Gastroesophageal sphincter (tissue), 4 donors: ENCODE measurements around the gene BDH1. TPM values are rescaled to one million over a fixed set of nuclear protein-coding genes. Genes with fewer than 3 reads are reported as not detected.
"Not testable (repeated sequence)": the region's sequence is repeated elsewhere in the genome, so short reads cannot be mapped to it uniquely, and the experiment has no call there.

ENCODE experiments used
- ATAC-seq: fragments of 150-250 bp; one replicate; pipeline ENCODE4 v1.9.1; 2016; ENCODE audit warnings: mild to moderate bottlenecking, moderate library complexity
- H3K27ac ChIP-seq, 4 donors: fragments of 200-600 bp; sonication (generic) in 3 of 4; 1 replicate in 3 of 4; 2 replicates in 1 of 4; pipeline ENCODE4 v1.5.1; 2016 to 2019
- H3K27me3 ChIP-seq: fragments of 200-600 bp; sonication (generic); one replicate; pipeline ENCODE4 v1.5.1; 2019
- H3K36me3 ChIP-seq, 2 donors: fragments of 200-600 bp; sonication (generic); one replicate each; pipeline ENCODE4 v1.5.1; 2019; ENCODE audit warnings: control low read depth in 1 of 2
- H3K4me1 ChIP-seq, 3 donors: fragments of 200-600 bp; sonication (generic); 1 replicate in 2 of 3; 2 replicates in 1 of 3; pipeline ENCODE4 v1.5.1; 2016 to 2019; ENCODE audit warnings: control low read depth in 2 of 3
- H3K4me3 ChIP-seq, 2 donors: fragments of 200-600 bp; sonication (generic); one replicate each; pipeline ENCODE4 v1.5.1; 2019; ENCODE audit warnings: mild to moderate bottlenecking in 1 of 2, moderate library complexity in 1 of 2
- H3K9me3 ChIP-seq, 3 donors: fragments of 200-600 bp; sonication (generic); one replicate each; pipeline ENCODE4 v1.5.1; 2017 to 2019; ENCODE audit warnings: control low read depth in 2 of 3
- CTCF ChIP-seq, 4 experiments: fragments of 200-600 bp in 2 of 4; fragments of 450-650 bp in 2 of 4; sonication (generic) in 1 of 4; IDR thresholded peaks; one replicate each; pipeline ENCODE4 v1.5.1; 2017 to 2019; ENCODE audit warnings: antibody characterized with exemption in 4 of 4, mild to moderate bottlenecking in 2 of 4, moderate library complexity in 2 of 4
- EP300 ChIP-seq: sonication (generic); formaldehyde crosslinking; IDR thresholded peaks from one replicate; pipeline ENCODE4 v1.6.1; 2017; ENCODE audit warnings: antibody characterized with exemption, mild to moderate bottlenecking
- POLR2A ChIP-seq, 2 donors: fragments of 450-650 bp; IDR thresholded peaks; one replicate each; pipeline ENCODE4 v1.6.1; 2017; ENCODE audit warnings: antibody characterized with exemption in 2 of 2, mild to moderate bottlenecking in 2 of 2, moderate library complexity in 1 of 2
- POLR2AphosphoS5 ChIP-seq: sonication (generic); formaldehyde crosslinking; IDR thresholded peaks from one replicate; pipeline ENCODE4 v1.6.1; 2017; ENCODE audit warnings: antibody characterized with exemption
- WGBS, 2 donors: methylation state at CpG; one replicate each; pipeline ENCODE4 v1.1.5; 2018; ENCODE audit warnings: low coverage in 1 of 2; 5-methylcytosine and 5-hydroxymethylcytosine counted together
- total RNA-seq, 4 donors: library from RNA; depleted of rRNA; stranded (reverse); fragments of >200 nt; gene quantifications; one replicate each; pipeline ENCODE4 v1.1.0, GENCODE V29; 2016

BDH1 gene
- total RNA-seq, 4 donors from 2014 or later = 8.6 to 16.2 (median 12.3) TPM

DNA sequence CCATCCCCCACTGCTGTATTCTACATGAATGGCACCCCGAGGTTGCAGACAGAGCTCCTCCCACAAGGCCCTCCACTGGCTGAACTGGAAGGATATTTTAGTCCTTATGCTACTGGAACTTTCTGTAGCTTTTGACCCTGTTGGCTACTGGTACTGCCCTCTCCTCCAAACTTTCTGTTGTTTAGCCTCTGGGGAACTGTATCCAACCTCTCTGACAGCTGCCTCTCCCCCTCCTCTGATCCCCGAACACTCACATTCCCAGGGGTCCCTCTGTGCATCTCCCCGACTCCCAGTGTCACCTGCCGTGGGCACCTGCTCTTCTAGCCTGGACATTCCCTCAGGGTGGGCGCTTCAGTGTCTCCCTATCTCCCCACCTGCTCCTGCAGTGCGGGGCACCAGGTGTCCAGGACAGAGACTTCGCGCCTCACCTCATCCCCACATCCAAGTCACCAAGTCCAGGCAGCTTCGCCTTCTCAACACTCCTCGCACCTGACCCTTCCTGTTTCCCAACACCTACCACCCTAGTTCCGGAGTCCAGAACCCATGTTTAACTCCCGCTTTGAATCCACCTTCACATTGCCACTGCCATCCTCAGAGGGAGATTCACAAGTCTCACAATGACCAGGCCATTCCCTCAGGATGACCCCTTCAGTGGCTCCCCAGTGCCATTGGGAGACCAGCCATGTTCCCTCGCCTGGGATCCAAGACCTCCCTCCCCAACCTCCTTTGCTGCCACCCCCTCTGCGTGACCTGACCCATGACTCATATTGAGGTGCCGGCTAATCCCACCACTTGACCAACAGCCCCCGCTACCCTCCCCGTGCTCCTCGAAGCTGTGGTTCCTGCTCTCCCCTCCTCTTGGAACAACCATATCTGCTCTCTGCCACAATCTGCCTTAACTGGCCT lies 34.2 kb downstream of the BDH1 start:
- no peaks in the 10 kb centered on the region for H3K9me3 ChIP-seq
- WGBS, 2 donors = 86 to 92% methylated on average over 14 to 18 of the region's 18 CpGs
- no peak overlapping the region for H3K27ac ChIP-seq
- no peaks in the 10 kb centered on the region for H3K27me3 ChIP-seq
- H3K4me3 ChIP-seq = no peak overlapping the region
- peaks cover 0 to 54% of the 10 kb centered on the region in 2 donors for H3K36me3 ChIP-seq
- H3K4me1 ChIP-seq = no peaks in the 10 kb centered on the region
- no peak for TF ChIP-seq EP300
- TF ChIP-seq POLR2A (IDR thresholded peaks at IDR 0.05) = no peak
- TF ChIP-seq POLR2AphosphoS5 = no peak
- no peak for TF ChIP-seq CTCF (IDR thresholded peaks at IDR 0.05)
- no peak for ATAC-seq

DNA sequence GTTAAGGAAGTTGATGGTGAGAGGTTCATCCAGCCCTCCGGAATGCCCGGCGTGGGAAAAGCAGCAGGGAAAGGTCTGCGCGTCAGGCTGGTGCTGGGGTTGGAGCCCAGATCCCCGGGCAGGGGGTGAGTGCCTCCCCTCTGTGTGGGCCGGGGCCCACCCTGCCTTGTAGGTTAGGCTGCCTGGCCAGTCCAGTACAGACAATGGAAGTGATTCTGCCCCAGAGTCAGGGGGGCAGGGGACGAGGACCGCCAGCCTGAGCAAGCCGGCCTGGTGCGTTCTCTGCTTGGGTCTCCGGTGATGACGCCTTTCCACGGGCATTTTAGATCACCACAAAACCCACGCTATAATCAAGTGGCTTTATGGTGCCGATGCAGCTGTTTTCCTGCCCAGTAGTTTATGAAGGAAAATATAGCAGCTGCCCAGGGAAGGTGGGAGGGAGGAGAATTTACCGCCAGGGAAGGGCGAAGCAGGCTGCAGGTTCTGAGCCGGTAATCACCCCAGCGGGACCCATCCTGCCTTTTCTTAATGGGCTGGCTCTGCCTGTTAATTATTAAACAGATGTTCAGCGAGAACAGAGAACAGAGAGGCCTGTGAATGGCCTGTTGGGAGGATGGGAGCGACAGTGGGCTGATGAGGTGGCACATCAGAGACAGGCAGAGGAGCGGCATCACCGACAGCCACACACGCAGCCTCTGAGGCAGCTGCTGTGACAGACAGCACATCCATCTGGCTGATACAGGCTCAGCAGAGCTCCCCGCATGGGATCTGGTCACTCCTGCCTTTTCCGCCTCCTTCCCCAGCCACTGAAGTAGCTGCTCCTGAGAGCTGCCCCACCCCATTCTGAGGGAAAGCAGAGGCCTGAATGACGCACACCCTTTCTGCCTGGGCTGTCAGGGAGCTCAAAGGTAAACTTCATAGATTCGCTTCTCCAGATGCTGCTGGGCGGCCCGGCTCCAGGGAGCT lies 35.2 kb downstream of the BDH1 start:
- 72 to 91% methylated on average over 9 to 13 of the region's 31 CpGs for WGBS, 2 donors
- no peak for ATAC-seq
- TF ChIP-seq POLR2A (IDR thresholded peaks at IDR 0.05) (no peak), CTCF (IDR thresholded peaks at IDR 0.05) (no peak), EP300 (no peak), POLR2AphosphoS5 (no peak)
- H3K9me3 ChIP-seq = no peaks in the 10 kb centered on the region
- no peak overlapping the region for H3K27ac ChIP-seq
- H3K4me3 ChIP-seq = no peak overlapping the region
- H3K4me1 ChIP-seq = no peaks in the 10 kb centered on the region
- peaks cover 0 to 48% of the 10 kb centered on the region in 2 donors for H3K36me3 ChIP-seq
- H3K27me3 ChIP-seq = no peaks in the 10 kb centered on the region

DNA sequence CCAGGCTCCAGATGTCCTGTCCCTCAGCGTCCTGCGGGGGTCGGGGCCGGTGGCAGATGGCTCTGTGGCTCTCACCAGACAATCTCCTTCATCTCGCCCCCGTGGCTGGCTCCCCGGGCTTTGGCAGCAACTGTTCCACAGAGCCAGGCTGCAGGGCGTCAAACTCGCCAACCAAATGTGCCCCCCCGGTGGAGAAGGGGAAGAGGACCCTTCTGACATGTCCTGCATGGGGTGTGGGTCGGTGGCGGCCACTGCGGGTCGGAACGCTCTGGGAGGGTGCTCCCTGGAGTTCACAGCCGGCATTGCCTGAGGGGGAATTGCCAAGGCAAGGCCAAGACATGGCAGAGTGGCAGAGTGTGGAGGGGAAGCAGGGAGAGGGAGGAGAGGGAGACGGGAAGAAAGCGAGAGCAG lies 36.0 kb downstream of the BDH1 start:
- Histone ChIP-seq H3K27me3 (no peaks in the 10 kb centered on the region), H3K36me3 (peaks cover 0 to 48% of the 10 kb centered on the region in 2 donors), H3K4me3 (no peak overlapping the region), H3K4me1 (no peaks in the 10 kb centered on the region), H3K9me3 (no peaks in the 10 kb centered on the region), H3K27ac (no peak overlapping the region)
- no peak for ATAC-seq
- TF ChIP-seq POLR2A (IDR thresholded peaks at IDR 0.05) (no peak), POLR2AphosphoS5 (no peak), CTCF (IDR thresholded peaks at IDR 0.05) (no peak)
- 93% methylated on average over 7 of the region's 18 CpGs; no CpG with 5 or more reads in 1 of the 2 donors for WGBS, 2 donors

DNA sequence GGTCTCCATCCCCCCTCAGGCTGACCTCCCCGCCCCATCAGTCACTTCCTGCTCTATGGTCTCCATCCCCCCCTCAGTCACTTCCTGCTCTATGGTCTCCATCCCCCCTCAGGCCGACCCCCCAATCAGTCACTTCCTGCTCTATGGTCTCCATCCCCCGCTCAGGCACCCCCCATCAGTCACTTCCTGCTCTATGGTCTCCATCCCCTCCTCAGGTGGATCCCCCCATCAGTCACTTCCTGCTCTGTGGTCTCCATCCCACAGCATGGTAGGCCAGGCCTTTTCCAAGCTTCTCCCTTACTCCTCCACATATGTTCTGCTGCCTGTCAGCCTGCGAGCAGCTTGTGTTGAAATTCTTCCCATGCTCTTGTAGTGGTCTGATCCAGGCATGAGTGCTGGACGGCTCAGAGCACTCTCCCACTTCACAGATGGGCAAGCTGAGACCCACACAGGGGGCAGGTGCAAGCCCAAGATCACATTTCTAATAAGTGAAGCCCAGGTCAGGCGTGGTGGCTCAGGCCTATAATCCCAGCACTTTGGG lies 36.8 kb downstream of the BDH1 start:
- Histone ChIP-seq H3K36me3 (peaks cover 0 to 48% of the 10 kb centered on the region in 2 donors), H3K27ac (no peak overlapping the region), H3K27me3 (no peaks in the 10 kb centered on the region), H3K9me3 (no peaks in the 10 kb centered on the region), H3K4me1 (no peaks in the 10 kb centered on the region), H3K4me3 (no peak overlapping the region)
- no peak for TF ChIP-seq POLR2AphosphoS5
- no peak for TF ChIP-seq EP300
- TF ChIP-seq CTCF (IDR thresholded peaks at IDR 0.05) = no peak
- no peak for TF ChIP-seq POLR2A (IDR thresholded peaks at IDR 0.05)
- no peak for ATAC-seq
- 100% methylated on average over 2 of the region's 6 CpGs; no CpG with 5 or more reads in 1 of the 2 donors for WGBS, 2 donors

- not testable (repeated sequence) for H3K27ac ChIP-seq, H3K4me3 ChIP-seq, H3K9me3 ChIP-seq, H3K27me3 ChIP-seq, ATAC-seq, H3K4me1 ChIP-seq
- peaks cover 0 to 57% of the 10 kb centered on the region in 2 donors for H3K36me3 ChIP-seq
- no CpG with 5 or more reads among the region's 10 CpGs for WGBS, 2 donors
These were observed 37.7 kb downstream of the BDH1 start for GRCh38 chr3:197517922-197518683.

DNA sequence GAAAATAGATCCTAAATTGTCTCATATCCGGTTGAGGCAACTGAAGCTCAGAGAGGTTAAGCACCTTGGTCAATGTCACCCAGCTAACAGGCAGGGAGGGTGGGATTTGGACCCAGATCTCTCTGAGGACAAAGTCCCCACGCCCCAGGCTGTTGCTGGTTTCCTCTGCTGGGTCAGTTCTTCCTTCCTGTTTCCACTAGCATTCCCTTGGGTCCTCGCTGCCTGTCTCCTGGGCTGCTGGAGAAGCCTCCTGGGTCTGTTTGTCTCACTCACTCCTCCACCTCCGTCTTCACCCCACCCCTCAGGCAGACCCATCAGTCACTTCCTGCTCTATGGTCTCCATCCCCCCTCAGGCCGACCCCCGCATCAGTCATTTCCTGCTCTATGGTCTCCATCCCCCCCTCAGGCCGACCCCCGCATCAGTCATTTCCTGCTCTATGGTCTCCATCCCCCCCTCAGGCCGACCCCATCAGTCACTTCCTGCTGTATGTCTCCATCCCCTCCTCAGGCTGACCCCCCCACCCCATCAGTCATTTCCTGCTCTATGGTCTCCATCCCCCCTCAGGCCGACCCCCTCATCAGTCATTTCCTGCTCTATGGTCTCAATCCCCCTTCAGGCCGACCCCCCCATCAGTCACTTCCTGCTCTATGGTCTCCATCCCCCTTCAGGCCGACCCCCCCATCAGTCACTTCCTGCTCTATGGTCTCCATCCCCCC lies 38.7 kb downstream of the BDH1 start:
- H3K36me3 ChIP-seq = peaks cover 0 to 59% of the 10 kb centered on the region in 2 donors
- not testable (repeated sequence) for H3K4me1 ChIP-seq, H3K27ac ChIP-seq, H3K27me3 ChIP-seq, ATAC-seq, H3K4me3 ChIP-seq, H3K9me3 ChIP-seq
- 43 to 67% methylated on average over 3 to 9 of the region's 12 CpGs for WGBS, 2 donors
